Activated T-helper 1 cell treated with anti-CD3 and anti-CD28 coated beads, Interleukin-12 subunit alpha, Interleukin-12 subunit beta, Interleukin-2, Interleukin-4 antibody, amounts not matched to agents 30 ng/mL and 10 ng/mL and 1 ng/mL, durations not matched to agents 14 hours and 24 hours and 36 hours (primary cell): ENCODE data around the gene LMAN2L. TPM values are rescaled to one million over a fixed set of nuclear protein-coding genes. Genes with fewer than 3 reads are reported as not detected.

ENCODE experiments used
- DNase-seq: peaks from one replicate; pipeline ENCODE4 v3.0.0; 2021; ENCODE audit warnings: low spot score
- H3K27ac Mint-ChIP-seq: one replicate; pipeline ENCODE4 v1.8.0; 2021; ENCODE audit warnings: mild to moderate bottlenecking, mixed read lengths
- H3K27me3 Mint-ChIP-seq: one replicate; pipeline ENCODE4 v1.8.0; 2022; ENCODE audit warnings: mild to moderate bottlenecking, moderate library complexity, mixed read lengths; ENCODE audit not compliant: insufficient read depth
- H3K36me3 Mint-ChIP-seq: one replicate; pipeline ENCODE4 v1.8.0; 2021; ENCODE audit warnings: low read depth, mixed read lengths
- H3K4me1 Mint-ChIP-seq: one replicate; pipeline ENCODE4 v1.8.0; 2021; ENCODE audit warnings: low read depth, mixed read lengths
- H3K4me3 Mint-ChIP-seq: one replicate; pipeline ENCODE4 v1.8.0; 2021; ENCODE audit warnings: mild to moderate bottlenecking, moderate library complexity, mixed read lengths
- H3K9me3 Mint-ChIP-seq: one replicate; pipeline ENCODE4 v1.8.0; 2021; ENCODE audit warnings: mixed read lengths
- intact Hi-C: fragments of 100-400 bp; cut with micrococcal nuclease; formaldehyde crosslinking; loops from one replicate; pipeline ENCODE4 v1.15.1; 2024
- total RNA-seq: library from RNA; stranded (reverse); gene quantifications from 2 replicates; pipeline ENCODE4 v1.2.3, GENCODE V29; 2022

Gene LMAN2L
- total RNA-seq, 1 donor from 2014 or later: 5.6 TPM

DNA sequence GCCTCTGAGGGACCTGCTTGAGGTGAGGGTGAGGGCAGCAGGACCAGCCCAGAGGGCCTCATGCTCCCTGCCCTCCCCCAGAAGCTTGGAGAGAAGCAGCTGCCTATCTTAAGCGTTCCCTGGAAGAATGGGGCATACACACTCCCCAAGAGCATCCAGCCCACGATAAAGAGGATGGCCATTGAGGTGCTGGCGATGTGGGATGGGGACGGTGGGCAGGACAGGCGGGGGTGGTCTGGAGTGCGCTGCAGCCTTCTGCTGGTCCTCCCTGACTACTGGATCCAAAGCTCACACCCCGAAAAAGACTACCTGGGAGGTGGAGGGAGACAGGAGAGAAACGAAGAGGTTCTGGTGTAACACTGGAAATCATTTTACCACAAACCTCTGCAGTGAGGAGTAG lies 45.6 kb downstream of the LMAN2L start:
- H3K9me3 Mint-ChIP-seq: no peaks in the 10 kb centered on the region
- intact Hi-C loops: no loop called here
- no peaks in the 10 kb centered on the region for H3K36me3 Mint-ChIP-seq
- no peak for DNase-seq
- no peaks in the 10 kb centered on the region for H3K4me1 Mint-ChIP-seq
- H3K4me3 Mint-ChIP-seq: no peak overlapping the region
- H3K27ac Mint-ChIP-seq: no peak overlapping the region
- no peaks in the 10 kb centered on the region for H3K27me3 Mint-ChIP-seq

DNA sequence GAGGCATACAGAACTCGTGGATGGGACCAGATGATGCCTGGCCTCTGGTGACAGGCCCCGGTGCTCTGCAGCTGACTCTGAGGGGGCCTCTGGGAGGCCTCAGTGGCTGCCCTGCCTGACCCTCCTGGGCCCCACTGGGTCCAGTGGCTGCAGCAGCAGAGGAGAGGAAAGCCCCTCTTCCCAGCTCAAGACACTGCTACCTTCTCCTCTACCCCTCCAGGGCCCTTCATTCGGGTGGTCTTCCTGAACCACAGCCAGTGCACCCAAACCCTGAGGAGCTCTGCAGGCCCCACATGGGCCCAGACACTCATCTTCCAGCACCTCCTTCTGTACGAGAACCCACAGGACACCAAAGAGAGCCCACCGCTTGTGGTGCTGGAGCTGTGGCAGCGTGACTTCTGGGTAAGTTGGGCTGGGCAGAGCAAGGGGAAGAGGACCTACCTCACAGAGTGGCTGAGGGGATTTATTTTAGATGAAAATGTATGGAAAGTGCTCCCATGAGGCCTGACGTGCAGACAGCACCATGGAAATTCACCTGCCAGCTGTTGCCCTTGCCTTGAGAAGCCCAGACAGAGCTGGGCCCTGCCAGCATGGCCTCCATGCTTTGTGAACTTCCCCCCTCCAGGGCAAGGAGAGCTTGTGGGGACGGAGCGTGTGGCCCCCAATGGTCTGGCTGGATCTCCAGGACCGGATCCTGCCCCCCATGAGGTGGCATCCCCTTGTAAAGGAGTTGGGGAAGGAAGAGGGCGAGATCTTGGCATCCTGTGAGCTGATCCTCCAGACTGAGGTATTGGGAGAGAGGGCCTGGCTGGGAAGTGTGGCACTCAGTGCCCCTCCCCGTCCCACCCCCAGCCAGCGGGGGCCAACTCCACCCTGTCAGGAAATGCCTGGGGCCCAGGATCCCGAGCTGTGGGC lies 46.3 kb downstream of the LMAN2L start:
- no peaks in the 10 kb centered on the region for H3K9me3 Mint-ChIP-seq
- DNase-seq: no peak
- H3K4me1 Mint-ChIP-seq: no peaks in the 10 kb centered on the region
- H3K4me3 Mint-ChIP-seq: no peak overlapping the region
- intact Hi-C loops: no loop called here
- no peaks in the 10 kb centered on the region for H3K36me3 Mint-ChIP-seq
- no peak overlapping the region for H3K27ac Mint-ChIP-seq
- H3K27me3 Mint-ChIP-seq: no peaks in the 10 kb centered on the region

DNA sequence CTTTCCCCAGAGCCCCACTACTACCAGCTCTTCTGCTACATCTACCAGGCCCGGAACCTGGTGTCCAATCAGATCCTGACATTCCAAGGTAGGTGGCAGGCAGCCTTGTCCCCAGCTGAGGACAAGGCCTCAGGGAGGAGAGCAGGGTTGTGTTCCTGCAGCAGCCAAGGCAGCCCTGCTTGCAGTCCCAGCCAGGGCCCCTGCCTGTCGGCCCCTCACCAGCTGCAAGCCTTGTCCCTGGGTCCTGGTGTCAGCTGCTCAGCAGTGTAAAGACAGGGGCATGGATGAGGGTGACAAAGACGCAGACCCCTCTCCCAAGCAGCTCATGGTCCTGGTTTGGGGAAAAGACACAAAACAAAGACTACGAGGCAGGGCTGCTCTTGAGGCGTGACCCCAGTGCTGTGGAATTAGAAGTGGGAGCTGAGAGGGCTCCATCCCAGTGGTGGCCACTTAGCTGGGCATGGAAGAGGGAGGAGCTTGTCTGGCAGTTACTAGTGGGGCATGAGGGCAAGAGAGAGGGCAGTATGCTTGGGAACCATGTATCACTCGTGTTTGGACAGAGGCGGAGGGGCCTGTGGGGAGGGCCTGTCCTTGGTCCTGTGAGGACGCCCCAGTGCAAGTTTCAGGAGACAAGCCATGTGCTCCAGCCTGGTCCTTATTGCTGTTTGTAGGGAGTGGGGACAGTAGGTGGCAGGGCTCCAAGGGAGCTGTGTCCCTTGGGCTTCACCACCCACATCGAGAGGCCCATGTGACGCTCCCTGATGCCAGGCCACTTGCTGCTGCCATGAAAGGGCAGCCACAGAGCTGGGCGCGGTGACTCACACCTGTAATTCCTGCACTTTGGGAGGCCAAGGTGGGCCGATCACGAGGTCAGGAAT lies 47.5 kb downstream of the LMAN2L start:
- no peaks in the 10 kb centered on the region for H3K4me1 Mint-ChIP-seq
- H3K9me3 Mint-ChIP-seq: no peaks in the 10 kb centered on the region
- H3K4me3 Mint-ChIP-seq: no peak overlapping the region
- H3K36me3 Mint-ChIP-seq: no peaks in the 10 kb centered on the region
- intact Hi-C loops: no loop called here
- H3K27me3 Mint-ChIP-seq: no peaks in the 10 kb centered on the region
- DNase-seq: no peak
- H3K27ac Mint-ChIP-seq: no peak overlapping the region

DNA sequence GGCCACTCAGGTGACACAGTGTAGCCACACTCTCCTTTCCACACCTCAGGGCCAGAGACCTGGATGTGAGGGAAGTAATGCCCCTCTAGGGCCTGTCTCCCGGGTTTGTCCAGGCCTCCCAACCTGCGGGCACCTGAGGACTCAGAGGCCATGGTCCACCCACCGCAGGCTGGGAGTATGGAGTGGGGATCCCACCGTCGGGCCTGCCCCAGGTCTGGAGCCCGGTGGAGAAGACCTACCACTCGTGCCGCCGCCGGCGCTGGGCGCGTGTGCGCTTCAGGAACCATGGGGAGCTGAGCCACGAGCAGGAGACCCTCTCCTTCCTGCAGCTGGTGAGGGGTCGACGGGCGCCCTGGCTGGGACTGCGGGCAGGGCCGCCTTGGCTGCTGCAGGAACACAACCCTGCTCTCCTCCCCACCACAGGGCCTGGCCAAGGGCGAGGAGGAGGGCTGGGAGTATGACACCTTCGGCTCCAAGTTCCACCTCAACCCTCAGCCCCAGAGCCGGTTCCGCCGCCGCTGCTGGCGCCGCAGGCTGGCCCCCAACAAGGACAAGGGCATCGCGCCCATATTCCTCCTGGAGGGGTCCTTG lies 48.7 kb downstream of the LMAN2L start:
- Mint-ChIP-seq H3K27ac (no peak overlapping the region), H3K9me3 (no peaks in the 10 kb centered on the region), H3K4me3 (no peak overlapping the region), H3K27me3 (no peaks in the 10 kb centered on the region), H3K36me3 (no peaks in the 10 kb centered on the region), H3K4me1 (no peaks in the 10 kb centered on the region)
- intact Hi-C loops: no loop called here
- DNase-seq: no peak

DNA sequence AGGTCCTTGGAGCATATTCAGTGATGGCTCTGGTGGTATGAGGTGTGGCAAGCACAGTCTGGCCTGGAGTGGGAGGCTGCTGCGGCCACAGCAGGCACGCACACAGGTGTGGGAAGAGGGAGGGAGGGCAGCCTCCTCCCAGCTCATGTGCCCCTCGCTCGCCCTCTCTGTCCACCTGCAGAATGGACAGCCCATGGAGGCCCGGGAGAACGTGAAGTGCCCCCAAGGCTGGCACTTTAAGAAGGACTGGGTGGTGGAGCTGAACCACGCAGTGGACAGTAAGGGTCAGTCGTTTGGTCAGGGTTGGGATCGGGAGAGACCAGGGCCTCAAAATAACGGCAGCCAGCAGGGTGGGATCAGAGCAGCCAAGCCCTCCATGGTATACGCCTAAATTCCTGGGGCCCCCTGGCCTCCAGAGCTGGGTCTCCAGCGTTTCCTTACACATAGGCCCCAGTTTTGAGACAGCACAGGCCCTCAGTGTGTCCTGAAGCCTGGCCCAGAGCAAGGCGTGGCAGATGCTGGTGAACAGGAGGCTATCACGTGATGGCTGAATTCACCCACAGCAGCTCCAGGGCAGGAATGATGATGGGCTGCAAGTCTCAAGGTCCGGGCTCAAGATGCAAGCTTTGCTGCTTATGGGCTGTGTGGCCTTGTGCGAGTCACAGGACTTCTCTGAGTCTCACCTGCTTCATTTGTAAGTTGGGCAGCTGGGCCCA lies 49.4 kb downstream of the LMAN2L start:
- H3K36me3 Mint-ChIP-seq: no peaks in the 10 kb centered on the region
- DNase-seq: no peak
- H3K4me3 Mint-ChIP-seq: no peak overlapping the region
- no peaks in the 10 kb centered on the region for H3K27me3 Mint-ChIP-seq
- no peak overlapping the region for H3K27ac Mint-ChIP-seq
- intact Hi-C loops: no loop called here
- no peaks in the 10 kb centered on the region for H3K4me1 Mint-ChIP-seq
- H3K9me3 Mint-ChIP-seq: no peaks in the 10 kb centered on the region

DNA sequence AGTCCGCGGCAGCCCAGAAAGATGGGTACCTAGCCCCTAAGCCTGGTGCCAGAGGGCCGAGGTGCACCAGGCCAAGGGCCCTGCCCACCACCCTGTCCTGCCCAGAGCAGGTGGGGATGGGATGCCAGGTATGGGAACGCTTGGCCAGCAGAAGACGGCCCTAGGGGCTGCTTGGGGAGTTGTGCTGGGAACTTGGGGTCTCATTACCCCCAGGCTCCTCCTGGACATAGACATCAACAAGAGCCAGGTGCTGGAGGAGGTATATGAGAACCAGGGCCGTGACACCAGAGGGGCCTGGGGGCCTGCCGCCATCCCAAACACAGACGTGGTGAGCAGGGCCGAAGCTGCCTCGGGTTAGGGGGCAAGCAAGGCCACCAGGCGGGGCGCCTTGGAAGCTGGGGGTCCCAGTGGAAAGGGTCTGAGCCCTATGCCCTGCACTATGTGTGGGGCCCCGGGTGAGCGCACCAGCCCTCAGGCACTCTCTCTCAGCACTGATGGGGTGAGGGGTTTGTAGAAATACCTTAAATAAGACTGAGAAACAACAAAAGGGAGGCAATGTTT lies 50.4 kb downstream of the LMAN2L start:
- intact Hi-C loops: no loop called here
- no peak overlapping the region for H3K27ac Mint-ChIP-seq
- H3K4me3 Mint-ChIP-seq: no peak overlapping the region
- no peaks in the 10 kb centered on the region for H3K36me3 Mint-ChIP-seq
- no peaks in the 10 kb centered on the region for H3K4me1 Mint-ChIP-seq
- DNase-seq: no peak
- H3K9me3 Mint-ChIP-seq: no peaks in the 10 kb centered on the region
- no peaks in the 10 kb centered on the region for H3K27me3 Mint-ChIP-seq

DNA sequence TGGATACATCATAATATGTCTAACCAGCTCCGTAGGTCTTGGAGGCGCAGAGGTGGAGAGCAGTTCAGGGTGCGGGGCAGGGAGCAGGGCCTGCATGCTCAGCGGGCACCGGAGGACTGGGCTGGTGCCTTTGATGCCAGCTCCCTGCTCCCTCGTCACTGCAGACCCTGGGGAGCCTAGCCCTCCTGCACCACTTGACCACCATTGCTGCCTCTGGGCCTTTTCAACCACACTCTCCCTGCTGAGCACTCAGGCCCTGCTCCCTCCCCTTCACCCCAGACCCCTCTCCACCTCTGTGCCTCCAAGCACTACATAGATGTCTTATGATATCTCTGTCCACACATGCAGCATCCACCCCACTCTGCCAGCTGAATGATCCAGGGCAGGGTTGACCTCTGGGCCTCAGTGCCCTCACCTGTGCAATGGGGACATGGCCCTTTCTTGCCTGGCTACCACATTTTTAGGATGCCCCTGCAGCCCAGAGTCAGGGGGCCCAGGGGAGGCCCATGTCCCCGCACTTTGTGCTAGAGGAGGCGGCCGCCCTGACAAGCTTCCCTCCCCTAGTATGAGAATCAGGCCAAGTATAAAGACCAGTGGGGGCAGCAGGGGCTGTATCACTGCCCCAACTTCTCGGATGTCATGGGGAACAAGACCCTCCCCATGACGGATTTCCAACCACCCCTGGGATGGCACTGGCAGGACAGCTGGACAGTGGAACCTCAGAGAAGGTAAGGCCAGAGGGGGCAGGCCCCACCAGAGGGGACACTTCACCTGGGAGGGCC lies 51.0 kb downstream of the LMAN2L start:
- Mint-ChIP-seq H3K9me3 (no peaks in the 10 kb centered on the region), H3K36me3 (no peaks in the 10 kb centered on the region), H3K4me1 (no peaks in the 10 kb centered on the region), H3K27ac (no peak overlapping the region), H3K4me3 (no peak overlapping the region), H3K27me3 (no peaks in the 10 kb centered on the region)
- intact Hi-C loops: no loop called here
- DNase-seq: no peak

DNA sequence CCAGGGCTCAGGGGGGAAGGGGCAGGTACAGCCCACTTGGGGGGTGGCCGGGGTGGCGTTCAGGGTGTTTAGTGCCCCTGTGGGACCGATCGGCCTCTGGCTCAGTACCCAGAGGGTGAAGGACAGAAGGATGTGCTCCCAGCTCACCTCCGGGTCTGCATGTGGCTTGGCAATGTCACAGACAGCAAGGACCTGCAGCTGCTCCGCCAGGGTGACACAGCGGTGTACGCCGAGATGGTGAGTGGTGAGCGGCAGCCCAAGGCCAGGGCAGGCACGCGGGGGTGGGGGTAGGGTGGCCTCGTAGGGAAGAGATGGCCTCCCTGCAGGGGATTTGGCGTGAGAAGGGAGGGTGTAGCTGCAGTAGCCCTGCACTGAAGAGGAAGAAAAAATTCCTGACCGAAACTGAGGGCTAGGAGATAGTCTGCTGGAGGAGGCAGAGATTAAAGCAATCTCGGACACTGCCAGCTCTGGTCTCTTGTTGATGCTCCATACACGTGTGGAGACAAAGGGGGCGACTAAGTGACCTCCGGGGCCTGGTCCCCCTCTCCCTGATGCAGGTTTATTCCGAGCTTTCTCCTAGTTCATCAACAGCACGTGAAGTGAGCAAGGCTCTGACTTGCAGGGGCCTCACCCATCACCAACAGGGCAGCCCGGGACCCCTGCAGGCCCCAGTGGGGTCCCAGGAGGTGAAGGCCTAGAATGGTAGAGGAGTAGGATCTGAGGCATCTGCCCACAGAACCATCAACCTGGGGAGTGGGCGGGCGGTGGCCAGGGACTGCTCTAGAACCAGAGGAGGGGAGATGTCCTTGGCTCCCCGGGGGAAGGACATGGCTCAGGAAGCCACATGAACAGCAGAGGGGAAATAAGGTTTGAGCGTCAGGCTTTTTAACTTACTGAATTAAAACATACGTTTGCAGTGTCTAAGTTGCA lies 51.9 kb downstream of the LMAN2L start:
- no peaks in the 10 kb centered on the region for H3K4me1 Mint-ChIP-seq
- H3K27ac Mint-ChIP-seq: no peak overlapping the region
- H3K9me3 Mint-ChIP-seq: no peaks in the 10 kb centered on the region
- intact Hi-C loops: no loop called here
- H3K4me3 Mint-ChIP-seq: no peak overlapping the region
- peaks cover 2% of the 10 kb centered on the region for H3K27me3 Mint-ChIP-seq
- no peaks in the 10 kb centered on the region for H3K36me3 Mint-ChIP-seq
- DNase-seq: no peak

DNA sequence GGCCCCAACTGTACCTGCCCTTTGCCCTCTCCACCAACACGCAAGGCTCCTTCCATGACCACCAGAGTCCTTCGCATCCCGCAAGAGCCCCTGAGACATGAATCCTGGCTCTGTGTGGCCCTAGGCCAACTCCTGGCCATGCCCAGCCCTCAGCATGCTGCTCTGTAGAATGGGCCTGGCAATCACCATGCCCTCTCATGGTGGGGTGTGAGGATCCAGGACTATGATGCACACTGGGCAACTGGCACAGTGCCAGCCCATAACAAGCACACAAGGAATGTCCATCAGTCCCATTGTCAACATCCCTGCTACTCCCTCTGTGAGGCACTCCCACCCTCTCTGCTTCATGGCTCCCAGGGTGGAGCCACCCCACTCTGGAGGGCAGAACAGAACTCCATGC lies 52.6 kb downstream of the LMAN2L start:
- Mint-ChIP-seq H3K27me3 (peaks cover 2% of the 10 kb centered on the region), H3K36me3 (no peaks in the 10 kb centered on the region), H3K27ac (no peak overlapping the region), H3K4me1 (no peaks in the 10 kb centered on the region), H3K4me3 (no peak overlapping the region), H3K9me3 (no peaks in the 10 kb centered on the region)
- DNase-seq: no peak
- intact Hi-C loops: no loop called here

DNA sequence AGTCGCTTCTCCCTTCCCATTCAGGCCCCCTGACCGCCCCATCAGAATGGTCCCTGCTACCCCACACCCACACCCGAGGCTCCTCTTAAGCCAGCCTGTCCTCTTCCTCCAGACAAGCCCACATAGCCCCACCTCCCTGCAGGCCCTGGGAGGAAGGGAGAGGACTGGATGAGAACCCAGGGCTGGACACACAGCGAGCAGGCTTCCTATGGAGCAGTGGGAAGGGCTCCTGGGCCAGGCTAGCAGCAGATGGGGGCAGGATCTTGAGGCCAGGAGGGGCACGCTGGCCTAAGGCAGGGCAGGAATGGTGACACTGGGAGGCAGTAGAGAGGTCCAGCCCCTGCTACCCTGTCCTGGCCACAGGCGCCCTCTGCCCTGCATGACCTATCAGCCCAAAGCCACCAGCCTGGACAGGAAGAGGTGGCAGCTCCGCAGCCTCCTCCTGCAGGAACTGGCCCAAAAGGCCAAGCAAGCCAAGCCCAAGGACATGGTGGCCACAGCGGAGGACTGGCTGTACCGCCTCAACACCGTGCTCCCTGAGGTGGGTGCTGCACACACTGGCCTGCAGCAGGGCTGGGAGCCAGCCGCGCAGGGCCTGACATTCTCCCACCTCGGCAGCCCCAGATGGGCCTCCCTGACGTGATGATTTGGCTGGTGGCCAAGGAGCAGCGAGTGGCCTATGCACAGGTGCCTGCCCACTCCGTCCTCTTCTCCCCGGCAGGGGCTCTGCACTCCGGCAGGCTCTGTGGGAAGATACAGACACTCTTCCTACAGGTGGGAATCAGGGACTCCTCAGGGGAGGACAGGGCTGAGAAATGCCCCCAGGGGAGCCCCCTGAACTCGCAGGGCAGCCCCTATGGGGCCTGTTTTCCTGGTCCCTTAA lies 54.0 kb downstream of the LMAN2L start:
- Mint-ChIP-seq H3K4me1 (no peaks in the 10 kb centered on the region), H3K9me3 (no peaks in the 10 kb centered on the region), H3K4me3 (no peak overlapping the region), H3K36me3 (no peaks in the 10 kb centered on the region), H3K27me3 (peaks cover 2% of the 10 kb centered on the region), H3K27ac (no peak overlapping the region)
- intact Hi-C loops: no loop called here
- no peak for DNase-seq
